SJSA1 (cell line): ENCODE results near the gene SLC25A34. TPM values are rescaled to one million over a fixed set of nuclear protein-coding genes. Genes with fewer than 3 reads are reported as not detected.

Experiments used
- DNase-seq, 2 experiments: peaks; one replicate each; pipeline ENCODE4 v3.0.0-alpha.2; 2015 to 2020; ENCODE audit warnings: low spot score in 2 of 2, low read depth in 1 of 2
- H3K27ac ChIP-seq: fragments of 250-450 bp; sonication (Bioruptor Pico); 2 replicates; pipeline ENCODE4 v1.5.1; 2020; ENCODE audit warnings: mild to moderate bottlenecking, moderate library complexity
- H3K27me3 ChIP-seq: fragments of 250-450 bp; sonication (Bioruptor Pico); replicated peaks from 2 replicates; pipeline ENCODE4 v1.5.1; 2020; ENCODE audit warnings: mild to moderate bottlenecking, moderate library complexity
- H3K36me3 ChIP-seq: fragments of 250-450 bp; sonication (Bioruptor Pico); 2 replicates; pipeline ENCODE4 v1.5.1; 2020; ENCODE audit warnings: mild to moderate bottlenecking
- H3K4me1 ChIP-seq: fragments of 250-450 bp; sonication (Bioruptor Pico); replicated peaks from 2 replicates; pipeline ENCODE4 v1.6.1; 2021; ENCODE audit warnings: mild to moderate bottlenecking
- H3K4me3 ChIP-seq: fragments of 250-450 bp; sonication (Bioruptor Pico); 2 replicates; pipeline ENCODE4 v1.5.1; 2020; ENCODE audit warnings: mild to moderate bottlenecking
- H3K9me3 ChIP-seq: fragments of 250-450 bp; sonication (Bioruptor Pico); replicated peaks from 2 replicates; pipeline ENCODE4 v1.5.1; 2020; ENCODE audit warnings: mild to moderate bottlenecking
- total RNA-seq: library from RNA; depleted of rRNA; stranded (reverse); fragments of >200 nt; shearing (Covaris generic); gene quantifications from 2 replicates; pipeline ENCODE4 v1.2.3, GENCODE V29; 2014

SLC25A34 gene
- total RNA-seq, 1 experiment from 2014 or later = 0.92 TPM

DNA sequence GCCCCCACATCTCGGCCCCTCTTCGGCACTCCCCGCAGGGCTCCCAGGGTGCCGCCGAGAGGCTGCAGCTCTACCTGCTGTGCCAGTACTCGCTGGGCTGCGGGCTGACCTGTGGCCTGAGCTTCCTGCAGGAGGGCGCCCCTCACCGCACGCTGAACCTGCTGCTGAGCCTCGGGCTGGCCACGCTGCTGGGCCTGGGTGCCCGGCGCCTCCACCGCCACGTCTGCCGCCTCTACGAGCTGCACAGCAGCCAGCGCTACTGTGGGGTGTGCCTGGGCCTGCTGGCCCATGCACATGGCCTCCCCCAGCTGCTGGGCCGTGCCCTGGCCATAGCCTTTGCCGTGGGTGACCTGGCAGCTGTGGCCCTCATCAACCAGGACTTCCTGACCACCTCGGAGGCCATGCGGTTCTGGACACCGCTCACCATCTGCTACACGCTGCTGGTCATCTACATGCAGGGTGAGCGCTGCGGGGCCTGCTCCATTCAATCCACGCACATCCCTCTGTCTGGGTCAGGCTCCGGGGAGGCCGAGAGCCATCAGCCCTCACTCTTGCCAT, 8.1 kb downstream of the SLC25A34 start:
- no peak for DNase-seq
- Histone ChIP-seq H3K27ac (no peak overlapping the region), H3K9me3 (no peaks in the 10 kb centered on the region), H3K4me1 (peaks cover 5% of the 10 kb centered on the region), H3K4me3 (no peak overlapping the region), H3K27me3 (no peaks in the 10 kb centered on the region), H3K36me3 (no peaks in the 10 kb centered on the region)

DNA sequence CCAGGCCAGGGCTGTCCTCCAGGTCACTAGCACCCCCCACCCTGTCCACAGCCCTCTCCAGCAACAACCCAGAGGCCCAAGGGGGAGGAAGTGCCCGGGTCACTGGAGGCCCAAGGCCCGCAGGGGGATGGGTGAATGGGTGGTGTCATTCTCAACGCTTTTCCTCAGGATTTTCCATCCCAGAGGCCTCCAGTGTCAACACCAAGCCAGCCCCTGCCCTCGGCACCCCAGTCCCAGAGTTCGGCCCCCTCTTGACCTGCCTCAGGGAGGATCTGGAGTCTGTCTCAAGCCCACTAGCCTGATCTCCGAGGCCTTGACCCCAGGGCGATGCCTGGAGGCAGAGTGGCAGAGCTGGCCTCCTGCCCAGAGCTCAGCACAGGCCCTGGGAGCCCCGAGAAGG, 11.3 kb downstream of the SLC25A34 start:
- H3K27me3 ChIP-seq = no peaks in the 10 kb centered on the region
- no peak overlapping the region for H3K4me3 ChIP-seq
- no peak overlapping the region for H3K27ac ChIP-seq
- no peaks in the 10 kb centered on the region for H3K9me3 ChIP-seq
- no peak for DNase-seq
- no peaks in the 10 kb centered on the region for H3K36me3 ChIP-seq
- H3K4me1 ChIP-seq = peaks cover 17% of the 10 kb centered on the region

DNA sequence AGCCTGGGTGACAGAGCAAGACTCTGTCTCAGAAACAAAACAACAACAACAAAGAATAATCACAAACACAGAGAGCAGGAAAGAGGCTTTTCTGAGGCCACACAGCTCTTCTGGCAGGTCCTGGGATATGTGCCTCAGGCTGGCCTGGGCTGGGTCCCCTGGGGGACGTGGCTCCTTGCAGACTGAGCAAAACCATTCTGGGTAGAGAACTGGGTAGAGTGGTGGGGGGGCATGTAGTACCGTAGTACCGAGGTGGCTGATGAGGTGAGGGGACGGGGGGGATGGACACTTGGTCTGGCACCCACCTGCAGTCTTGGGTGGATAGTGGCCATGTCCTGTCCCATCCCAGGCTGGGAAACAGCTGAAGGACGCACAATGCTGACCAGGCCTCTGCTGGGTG, 12.2 kb downstream of the SLC25A34 start:
- no peak for DNase-seq
- Histone ChIP-seq H3K4me3 (no peak overlapping the region), H3K9me3 (no peaks in the 10 kb centered on the region), H3K27ac (no peak overlapping the region), H3K27me3 (no peaks in the 10 kb centered on the region), H3K36me3 (no peaks in the 10 kb centered on the region), H3K4me1 (peaks cover 17% of the 10 kb centered on the region)

DNA sequence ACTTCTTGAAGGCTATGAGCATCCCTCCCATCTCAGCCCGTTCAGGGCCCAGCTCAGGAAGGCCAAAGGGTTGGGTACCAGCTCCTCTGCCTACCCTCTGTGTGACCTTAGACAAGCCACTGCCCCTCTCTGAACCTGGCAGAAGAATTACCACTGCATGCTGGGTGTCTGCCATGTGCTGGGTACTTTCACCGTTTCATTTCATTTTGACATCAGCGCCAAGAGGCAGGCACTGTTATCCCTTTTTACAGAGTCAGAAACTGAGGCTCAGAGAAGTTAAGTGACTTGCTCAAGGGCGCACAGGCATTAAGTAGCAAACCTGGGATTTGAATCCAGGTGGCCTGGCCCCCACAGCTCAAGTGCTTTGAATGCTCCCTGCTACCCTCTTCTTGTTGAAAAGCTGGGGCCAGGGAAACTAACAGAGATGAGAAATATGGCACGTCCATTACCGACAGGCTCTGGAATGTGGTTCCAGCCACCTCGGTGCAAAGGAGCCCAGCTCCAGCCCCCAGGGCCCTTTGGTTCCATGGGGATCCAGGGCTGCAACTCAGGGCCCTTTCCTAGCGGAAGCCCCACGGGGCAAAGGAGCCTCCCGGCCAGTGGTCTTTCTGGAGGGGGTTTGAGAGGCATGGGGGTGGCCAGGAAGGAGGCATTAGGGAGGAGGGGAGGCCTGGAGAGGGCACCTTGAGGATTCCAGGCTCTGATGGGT, 12.8 kb downstream of the SLC25A34 start:
- H3K36me3 ChIP-seq = no peaks in the 10 kb centered on the region
- H3K27ac ChIP-seq = no peak overlapping the region
- H3K9me3 ChIP-seq = no peaks in the 10 kb centered on the region
- no peak overlapping the region for H3K4me3 ChIP-seq
- peaks cover 17% of the 10 kb centered on the region for H3K4me1 ChIP-seq
- DNase-seq = no peak
- H3K27me3 ChIP-seq = no peaks in the 10 kb centered on the region

GRCh38 chr1:15749399-15750291, 13.6 kb downstream of the SLC25A34 start:
- H3K4me3 ChIP-seq = no peak overlapping the region
- DNase-seq = no peak
- peaks cover 17% of the 10 kb centered on the region for H3K4me1 ChIP-seq
- no peak overlapping the region for H3K27ac ChIP-seq
- no peaks in the 10 kb centered on the region for H3K27me3 ChIP-seq
- H3K9me3 ChIP-seq = no peaks in the 10 kb centered on the region
- no peaks in the 10 kb centered on the region for H3K36me3 ChIP-seq

DNA sequence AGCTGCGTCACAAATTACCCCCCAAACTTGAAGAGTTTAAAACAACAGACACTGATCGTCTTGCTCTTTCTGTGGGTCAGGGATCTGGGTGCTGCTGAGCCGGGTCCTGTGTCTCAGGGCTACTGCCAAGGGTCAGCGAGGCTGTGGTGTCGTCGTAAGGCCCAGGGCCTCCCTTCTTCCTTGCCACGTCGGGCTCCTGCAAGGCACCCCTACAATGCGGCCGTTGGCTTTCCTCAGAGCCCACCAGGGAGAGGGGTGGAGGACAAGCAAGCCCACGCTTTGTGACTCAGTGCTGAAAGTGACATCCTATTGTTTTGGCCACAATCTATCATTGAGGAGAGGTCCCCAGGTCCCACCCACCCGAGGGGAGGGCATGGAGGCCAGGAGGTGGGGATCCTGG, 14.9 kb downstream of the SLC25A34 start:
- Histone ChIP-seq H3K4me1 (peaks cover 17% of the 10 kb centered on the region), H3K27ac (no peak overlapping the region), H3K9me3 (no peaks in the 10 kb centered on the region), H3K36me3 (no peaks in the 10 kb centered on the region), H3K27me3 (no peaks in the 10 kb centered on the region), H3K4me3 (no peak overlapping the region)
- DNase-seq = no peak

DNA sequence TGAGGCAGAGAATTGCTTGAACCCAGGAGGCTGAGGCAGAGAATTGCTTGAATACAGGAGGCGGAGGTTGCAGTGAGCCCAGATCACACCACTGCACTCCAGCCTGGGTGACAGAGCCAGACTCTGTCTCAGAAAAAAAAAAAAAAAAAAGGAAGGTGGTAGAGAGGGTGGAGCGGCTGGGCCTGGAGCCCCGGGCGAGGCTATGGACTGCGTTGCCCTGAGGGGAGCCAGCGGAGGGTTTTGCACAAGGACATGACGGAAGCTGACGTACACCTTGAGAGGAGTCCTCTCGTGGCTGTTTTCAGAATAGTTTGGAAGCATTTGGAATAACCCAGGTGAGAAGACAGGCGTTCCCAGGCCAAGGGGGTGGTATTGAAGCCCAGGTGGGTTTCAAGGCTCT, 15.7 kb downstream of the SLC25A34 start:
- Histone ChIP-seq H3K27ac (no peak overlapping the region), H3K9me3 (no peaks in the 10 kb centered on the region), H3K27me3 (no peaks in the 10 kb centered on the region), H3K36me3 (no peaks in the 10 kb centered on the region), H3K4me3 (no peak overlapping the region), H3K4me1 (peaks cover 17% of the 10 kb centered on the region)
- DNase-seq = no peak

- Histone ChIP-seq H3K36me3 (peaks cover under 1% of the 10 kb centered on the region), H3K4me3 (no peak overlapping the region)
- no peak for DNase-seq
Measured at GRCh38 chr1:15753776-15754175, 17.7 kb downstream of the SLC25A34 start.

GRCh38 chr1:15755021-15755645, 19.1 kb downstream of the SLC25A34 start:
- Histone ChIP-seq H3K27me3 (no peaks in the 10 kb centered on the region), H3K36me3 (peaks cover 5% of the 10 kb centered on the region), H3K4me3 (no peak overlapping the region), H3K4me1 (peaks cover 28% of the 10 kb centered on the region), H3K9me3 (no peaks in the 10 kb centered on the region), H3K27ac (no peak overlapping the region)
- no peak for DNase-seq

More at GRCh38 chr1:15753776-15754175, 17.7 kb downstream of the SLC25A34 start:
- Histone ChIP-seq H3K9me3 (no peaks in the 10 kb centered on the region), H3K4me1 (peaks cover 27% of the 10 kb centered on the region), H3K27me3 (no peaks in the 10 kb centered on the region), H3K27ac (no peak overlapping the region)

- no peaks in the 10 kb centered on the region for H3K27me3 ChIP-seq
- H3K27ac ChIP-seq = no peak overlapping the region
- DNase-seq = no peak
- no peak overlapping the region for H3K4me3 ChIP-seq
- peaks cover 5% of the 10 kb centered on the region for H3K36me3 ChIP-seq
- peaks cover 30% of the 10 kb centered on the region for H3K4me1 ChIP-seq
- H3K9me3 ChIP-seq = no peaks in the 10 kb centered on the region
Measured at GRCh38 chr1:15755646-15756040, 19.6 kb downstream of the SLC25A34 start.

GRCh38 chr1:15756143-15757015, 20.3 kb downstream of the SLC25A34 start:
- no peaks in the 10 kb centered on the region for H3K27me3 ChIP-seq
- no peak overlapping the region for H3K27ac ChIP-seq
- peaks cover 37% of the 10 kb centered on the region for H3K4me1 ChIP-seq
- no peak overlapping the region for H3K4me3 ChIP-seq
- no peak for DNase-seq
- H3K36me3 ChIP-seq = peaks cover 5% of the 10 kb centered on the region
- H3K9me3 ChIP-seq = no peaks in the 10 kb centered on the region

DNA sequence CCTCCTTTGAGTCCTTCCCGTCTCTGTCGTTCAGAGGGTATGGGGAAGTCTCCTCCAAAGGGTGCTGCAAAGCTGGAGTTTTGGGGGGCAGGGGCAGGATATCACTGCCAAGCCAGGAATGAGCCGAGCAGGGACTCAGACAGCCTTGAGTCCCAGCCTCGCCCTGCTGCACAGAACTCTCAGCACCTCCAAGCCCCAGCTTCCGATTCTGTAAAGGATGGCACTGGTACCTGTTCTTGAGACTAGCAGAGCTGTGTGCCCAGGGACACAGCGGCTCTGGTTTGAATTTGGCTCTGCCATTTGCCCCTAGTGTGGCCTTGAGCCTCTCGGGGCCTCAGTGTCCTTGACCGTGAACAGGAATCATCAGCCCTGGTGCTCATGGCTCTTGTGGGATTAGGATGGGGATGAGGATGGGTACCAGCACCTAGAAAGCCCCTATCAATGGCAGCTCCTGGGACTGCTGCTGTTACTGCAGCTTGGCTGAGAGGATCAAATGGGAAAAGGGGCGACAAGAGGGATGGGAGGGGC, 21.0 kb downstream of the SLC25A34 start:
- DNase-seq = no peak
- no peak overlapping the region for H3K27ac ChIP-seq
- peaks cover 43% of the 10 kb centered on the region for H3K4me1 ChIP-seq
- H3K36me3 ChIP-seq = peaks cover 5% of the 10 kb centered on the region
- H3K9me3 ChIP-seq = no peaks in the 10 kb centered on the region
- no peak overlapping the region; the same call in 1 of the 2 replicates for H3K4me3 ChIP-seq
- no peaks in the 10 kb centered on the region for H3K27me3 ChIP-seq
